A549 treated with AZD9567 at 1 μM for 4 hours (cell line): ENCODE data around the gene MFSD12. TPM values are rescaled to one million over a fixed set of nuclear protein-coding genes. Genes with fewer than 3 reads are reported as not detected.

ENCODE experiments used
- total RNA-seq: library from RNA; stranded (reverse); fragments of 200-300 nt; extraction: Qiagen RNA extraction; gene quantifications from 5 replicates; pipeline ENCODE4 v1.2.3, GENCODE V29; 2022; ENCODE audit not compliant: insufficient read depth

The MFSD12 gene
- total RNA-seq, result 127 to 156 TPM (median 150 TPM) in 5 replicates

DNA sequence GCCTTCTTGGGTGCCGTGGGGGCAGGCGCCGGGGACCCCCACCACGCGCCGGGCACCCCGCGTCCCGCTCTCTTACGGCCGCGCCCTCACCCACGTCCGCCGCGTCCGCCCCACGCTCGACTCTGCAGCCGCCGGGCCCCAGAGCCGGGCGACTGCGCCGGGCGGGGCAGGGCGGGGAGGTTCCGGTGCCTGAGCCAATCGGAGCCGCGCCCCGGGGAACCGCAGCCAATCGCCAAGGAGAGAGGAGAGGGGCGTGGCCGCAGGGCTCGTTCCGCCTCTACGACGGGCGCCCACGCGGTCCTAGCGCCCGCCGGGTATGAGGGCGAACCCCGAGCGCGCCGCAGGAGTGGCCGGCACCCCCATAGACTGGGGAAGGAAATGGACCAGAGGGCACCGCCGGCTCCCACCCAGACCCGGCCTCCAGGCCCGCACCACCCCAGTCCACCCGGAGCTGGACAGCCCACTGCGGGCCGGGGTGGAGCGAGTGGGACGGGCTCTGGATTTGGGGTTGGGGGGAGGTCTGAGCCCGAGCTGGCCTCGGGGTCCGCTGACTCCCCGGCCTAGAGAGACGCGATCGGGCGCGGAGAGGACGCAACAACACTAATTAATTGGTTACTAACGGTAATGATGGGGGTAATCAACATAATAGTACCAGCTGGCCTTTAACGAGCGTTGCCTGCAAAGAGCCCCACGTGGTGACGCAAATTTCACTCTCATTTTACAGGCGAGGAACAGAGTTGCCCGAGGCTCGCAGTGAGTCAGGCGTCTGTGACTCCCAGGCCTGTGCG is at the start of gene MFSD12:
MFSD12 (minus strand) TSS at position 126 of the 788 bp plus-strand sequence. CDS start 183 bp downstream, outside the sequence.

DNA sequence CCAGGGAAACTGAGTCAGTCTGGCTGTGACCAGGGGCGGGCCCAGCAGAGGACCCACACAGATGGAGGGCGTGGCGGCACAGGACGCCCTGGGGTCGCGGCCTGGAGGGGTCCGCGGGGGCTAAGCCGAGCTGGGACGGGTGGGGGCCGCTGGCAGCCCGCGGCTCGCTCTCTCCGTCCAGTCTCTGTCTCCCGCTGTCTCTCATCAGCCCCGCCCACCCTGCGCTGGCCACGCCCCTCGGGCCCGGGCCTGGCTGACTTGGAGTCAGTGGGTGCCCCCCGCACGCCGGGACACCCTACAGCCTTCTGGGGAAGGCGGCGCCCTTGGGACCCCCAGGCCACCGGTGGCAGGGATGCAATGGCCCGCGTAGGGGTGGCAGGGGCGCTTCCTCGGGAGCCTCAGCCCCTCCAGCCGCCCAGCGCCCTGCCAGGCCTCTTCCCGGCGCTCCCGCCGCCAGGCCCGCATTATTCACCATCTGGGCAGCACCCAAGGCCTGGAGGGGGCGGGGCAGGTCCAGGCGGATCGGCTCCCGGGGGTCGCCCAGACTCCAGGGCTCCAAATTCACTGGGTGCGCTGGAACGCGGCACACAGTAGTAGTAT is 49.4 kb upstream of the MFSD12 start, which contains the start of gene TBXA2R:
TBXA2R (minus strand) TSS at position 186 of the 600 bp plus-strand sequence. CDS start 6,241 bp downstream, outside the sequence.

DNA sequence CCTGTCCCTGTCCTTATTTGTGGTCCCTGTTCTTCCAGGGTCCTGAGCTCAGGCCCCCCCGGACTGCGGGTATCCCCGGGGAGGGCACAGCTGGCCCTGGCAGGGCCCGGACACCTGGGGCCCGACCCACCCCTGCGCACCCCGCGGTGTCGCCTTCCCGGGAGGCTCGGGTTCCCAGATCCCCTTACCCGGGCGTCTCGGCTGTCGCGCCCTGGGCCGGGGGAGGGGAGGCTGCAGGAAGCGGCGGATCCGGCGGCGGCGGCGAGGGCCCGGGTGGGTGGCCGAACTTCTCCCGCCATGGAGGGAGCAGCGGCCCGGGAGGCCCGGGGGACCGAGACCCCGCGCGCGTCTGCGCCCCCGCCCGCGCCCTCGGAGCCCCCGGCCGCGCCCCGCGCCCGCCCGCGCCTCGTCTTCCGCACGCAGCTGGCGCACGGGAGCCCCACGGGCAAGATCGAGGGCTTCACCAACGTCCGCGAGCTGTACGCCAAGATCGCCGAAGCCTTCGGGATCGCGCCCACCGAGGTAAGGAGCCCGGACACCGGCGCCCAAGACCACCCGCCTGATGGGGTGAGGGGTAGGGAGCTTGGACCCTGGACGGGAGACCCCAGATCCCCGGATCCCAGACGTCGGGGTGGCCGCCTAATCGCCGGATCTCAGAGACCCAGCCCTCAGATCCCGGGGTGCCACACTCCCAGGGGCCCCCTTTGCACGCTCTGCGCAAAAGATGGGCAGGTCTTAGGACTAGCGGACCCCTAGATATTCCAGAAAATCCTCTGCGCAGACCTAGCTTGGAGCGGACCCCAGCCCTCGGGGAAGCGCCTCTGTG is 28.1 kb upstream of the MFSD12 start, which contains the start of gene GIPC3:
GIPC3 (plus strand) TSS at position 178 of the 826 bp plus-strand sequence; CDS start at position 298, 120 bp downstream.

DNA sequence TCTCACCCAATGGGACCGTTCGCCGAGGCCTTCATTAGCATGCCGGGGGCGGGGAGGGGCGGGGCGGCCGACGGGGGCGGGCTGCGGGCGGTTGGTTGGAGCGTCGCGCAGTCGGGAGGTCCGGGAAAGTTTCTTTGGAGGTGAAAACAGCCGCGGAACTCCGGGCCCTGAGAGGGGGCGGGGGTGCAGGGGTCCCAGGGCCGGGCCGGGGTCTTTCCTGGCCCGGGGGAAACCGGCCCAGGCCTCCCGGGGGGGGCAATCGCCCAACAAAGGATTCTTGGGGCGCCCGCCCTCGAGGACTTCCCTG is 15.4 kb upstream of the MFSD12 start, which contains the start of gene HMG20B:
HMG20B (plus strand) TSS at position 90 of the 307 bp plus-strand sequence. CDS start 366 bp downstream, outside the sequence.

DNA sequence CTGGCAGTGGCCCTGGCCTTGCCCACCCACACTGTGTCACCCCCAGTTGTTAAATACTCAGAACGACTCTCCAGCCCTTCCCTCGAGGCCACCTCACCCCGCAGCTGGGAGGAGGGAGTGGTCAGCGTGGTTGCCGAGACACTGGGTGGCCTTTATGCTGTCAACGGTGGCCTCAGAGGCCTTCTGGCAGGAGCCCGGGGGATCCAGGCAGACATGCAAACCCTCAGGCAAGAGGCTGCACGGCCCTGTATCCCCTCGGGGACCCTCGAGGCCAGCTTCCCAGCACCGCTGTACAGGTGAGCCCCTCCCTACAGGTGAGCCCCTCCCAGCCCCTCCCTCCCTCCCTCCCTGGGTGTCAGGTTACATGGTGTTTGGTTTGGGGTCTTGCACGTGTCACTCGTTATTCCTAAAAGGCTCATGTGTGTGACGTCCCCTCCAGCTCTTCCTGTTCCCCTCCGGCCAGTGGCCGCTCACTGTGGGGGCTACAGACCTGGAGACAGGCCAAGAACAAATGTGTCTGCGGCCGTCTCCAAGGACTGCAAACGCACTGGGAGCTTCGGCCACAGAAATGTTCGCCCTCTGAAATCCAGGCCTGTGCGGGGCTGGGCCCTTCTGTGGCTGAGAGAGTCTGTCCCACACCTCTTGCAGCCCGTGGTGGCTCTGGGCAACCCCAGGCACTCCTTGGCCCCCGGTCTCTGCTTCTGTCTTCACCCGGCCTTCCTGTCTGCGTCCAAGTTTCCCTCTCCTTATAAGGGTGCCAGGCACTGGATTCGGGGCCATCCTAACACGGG is 18.2 kb downstream of the MFSD12 start, which contains the start of gene TEKTIP1:
TEKTIP1 (plus strand) TSS at position 210 of the 791 bp plus-strand sequence; CDS start at position 214, 4 bp downstream.

DNA sequence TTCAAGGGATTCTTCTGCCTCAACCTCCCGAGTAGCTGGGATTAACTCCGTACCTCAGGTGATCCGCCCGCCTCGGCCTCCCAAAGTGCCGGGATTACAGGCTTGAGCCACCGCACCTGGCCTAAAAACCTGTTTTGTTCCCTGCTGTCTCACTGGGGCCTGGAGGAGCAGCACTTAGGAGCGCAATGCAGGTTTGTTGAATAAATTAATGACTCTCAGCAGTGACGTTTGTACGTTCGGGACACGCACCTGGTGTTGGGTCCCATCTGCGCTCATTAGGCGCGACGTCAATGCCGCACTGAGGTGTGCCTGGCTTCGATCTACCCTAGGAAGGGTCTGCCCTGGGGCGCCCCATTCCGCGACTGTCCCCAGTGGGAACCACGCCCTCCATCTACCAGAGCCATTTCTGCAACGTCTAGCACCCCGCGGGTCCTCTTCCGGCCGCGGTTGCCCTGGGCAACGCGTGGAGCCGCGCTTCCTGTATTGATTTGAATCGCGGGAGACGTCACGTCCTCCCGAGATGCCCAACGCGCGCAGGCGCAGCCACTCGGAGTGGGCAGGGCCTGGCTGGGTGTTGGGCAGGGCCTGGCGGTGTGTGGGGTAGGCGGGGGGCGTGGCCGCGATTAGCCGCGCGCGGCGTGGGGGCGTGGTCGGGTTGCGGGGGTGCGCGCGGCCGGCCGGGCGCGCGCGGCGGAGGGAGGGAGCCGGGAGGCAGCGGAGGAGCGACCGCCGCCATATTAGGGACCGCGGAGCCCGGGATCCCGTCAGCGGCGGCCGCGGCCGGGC is 51.6 kb downstream of the MFSD12 start, which contains the start of gene FZR1:
FZR1 (plus strand) TSS at position 714 of the 786 bp plus-strand sequence. CDS start 16,679 bp downstream, outside the sequence.

DNA sequence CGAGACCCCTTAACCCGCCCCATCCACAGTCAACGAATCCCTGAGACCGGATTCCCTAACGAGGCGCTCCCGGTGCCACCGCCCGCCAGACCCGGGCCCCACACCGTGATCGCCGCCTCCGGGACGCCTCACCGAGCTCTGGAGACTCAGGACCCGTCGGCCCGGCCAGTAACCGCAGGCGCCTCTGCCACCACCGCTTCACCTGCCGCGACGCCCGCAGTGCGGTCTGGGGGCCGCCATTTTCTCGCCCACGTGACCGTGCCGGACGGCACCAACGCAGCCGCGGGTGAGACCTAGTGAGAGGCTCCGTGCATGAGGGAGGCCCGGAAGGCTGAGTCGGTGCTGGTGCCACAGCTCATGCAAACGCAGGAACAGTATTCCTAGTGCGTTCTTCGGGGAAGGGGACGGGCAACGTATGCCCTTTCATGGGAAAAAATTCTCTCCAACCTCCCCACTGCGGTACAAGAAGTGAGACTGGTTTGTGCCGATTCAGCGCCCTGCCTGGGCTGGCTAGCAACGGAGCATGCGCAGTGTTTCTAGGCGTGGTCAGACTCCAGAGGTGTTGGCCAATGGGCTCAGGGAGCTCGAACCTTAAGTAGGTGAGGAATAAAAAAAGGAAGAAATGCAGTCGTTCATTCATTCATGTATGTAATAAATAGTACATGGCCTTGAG is 56.8 kb downstream of the MFSD12 start, which contains the start of gene DOHH:
DOHH (minus strand) TSS at position 246 of the 673 bp plus-strand sequence. CDS start 3,860 bp downstream, outside the sequence.

Other genes with a start within 250 kb of the MFSD12 start
- 31.0 to 36.9 TPM (median 33.6 TPM) in 5 replicates for gene NFIC, start 191.0 kb downstream of the MFSD12 start, total RNA-seq
- gene SMIM24, start 77.1 kb downstream of the MFSD12 start, total RNA-seq, result 0.34 to 0.63 TPM (median 0.49 TPM) in 4 of 5 replicates, not detected in the other
- not detected in 5 replicates for gene SMIM44, start 74.1 kb downstream of the MFSD12 start, total RNA-seq
- 5.9 to 19.1 TPM (median 17.2 TPM) in 5 replicates for gene DOHH, start 56.9 kb downstream of the MFSD12 start, total RNA-seq
- 20.6 to 37.5 TPM (median 34.1 TPM) in 5 replicates for gene FZR1, start 51.3 kb downstream of the MFSD12 start, total RNA-seq
- 0.18 TPM in 1 of 5 replicates, not detected in the others for gene TEKTIP1, start 18.4 kb downstream of the MFSD12 start, total RNA-seq
- 59.5 to 65.3 TPM (median 62.8 TPM) in 5 replicates for gene HMG20B, start 15.4 kb upstream of the MFSD12 start, total RNA-seq
- gene GIPC3, start 27.9 kb upstream of the MFSD12 start, total RNA-seq, result 0.15 to 0.26 TPM (median 0.19 TPM) in 4 of 5 replicates, not detected in the other
- gene TBXA2R, start 49.3 kb upstream of the MFSD12 start, total RNA-seq, result 0.68 to 0.88 TPM (median 0.74 TPM) in 4 of 5 replicates, not detected in the other
- 9.5 to 21.6 TPM (median 19.1 TPM) in 5 replicates for gene CACTIN, start 69.2 kb upstream of the MFSD12 start, total RNA-seq
- 9.2 to 14.2 TPM (median 12.9 TPM) in 5 replicates for gene PIP5K1C, start 142.9 kb upstream of the MFSD12 start, total RNA-seq
- gene TJP3, start 150.8 kb upstream of the MFSD12 start, total RNA-seq, result 0.26 to 0.46 TPM (median 0.40 TPM) in 4 of 5 replicates, not detected in the other
- gene APBA3, start 204.1 kb upstream of the MFSD12 start, total RNA-seq, result 9.7 to 12.4 TPM (median 11.8 TPM) in 5 replicates
- gene MRPL54, start 205.1 kb upstream of the MFSD12 start, total RNA-seq, result 53.4 to 74.7 TPM (median 65.3 TPM) in 5 replicates
- not detected in 5 replicates for gene RAX2, start 214.6 kb upstream of the MFSD12 start, total RNA-seq
- gene MATK, start 228.8 kb upstream of the MFSD12 start, total RNA-seq, result 0.77 to 1.0 TPM (median 0.90 TPM) in 4 of 5 replicates, not detected in the other